GM21390 (cell line): ENCODE measurements around the gene ITGB3BP.
"Not testable (repeated sequence)": the region's sequence is repeated elsewhere in the genome, so short reads cannot be mapped to it uniquely, and the experiment has no call there.

Experiments
- ATAC-seq: cut with Tn5 transposase; IDR thresholded peaks from one replicate; pipeline ENCODE4 v1.9.1; 2021; ENCODE audit not compliant: unreplicated experiment

ITGB3BP gene, protein sequence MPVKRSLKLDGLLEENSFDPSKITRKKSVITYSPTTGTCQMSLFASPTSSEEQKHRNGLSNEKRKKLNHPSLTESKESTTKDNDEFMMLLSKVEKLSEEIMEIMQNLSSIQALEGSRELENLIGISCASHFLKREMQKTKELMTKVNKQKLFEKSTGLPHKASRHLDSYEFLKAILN

GRCh38 chr1:63522891-63523728 is at the start of gene ITGB3BP, which contains the start of gene EFCAB7:
ITGB3BP (minus strand) TSS chr1:63523225; CDS start chr1:63523133, 92 bp downstream.
EFCAB7 (plus strand) TSS chr1:63523525; CDS start chr1:63525573, 2,048 bp downstream.
- ATAC-seq, result peak; percentile 86

- not testable (repeated sequence) for ATAC-seq
Measured at GRCh38 chr1:63572686-63573085, 49.7 kb upstream of the ITGB3BP start.

- ATAC-seq, result no peak
Measured at GRCh38 chr1:63569640-63570316, 46.8 kb upstream of the ITGB3BP start.

DNA sequence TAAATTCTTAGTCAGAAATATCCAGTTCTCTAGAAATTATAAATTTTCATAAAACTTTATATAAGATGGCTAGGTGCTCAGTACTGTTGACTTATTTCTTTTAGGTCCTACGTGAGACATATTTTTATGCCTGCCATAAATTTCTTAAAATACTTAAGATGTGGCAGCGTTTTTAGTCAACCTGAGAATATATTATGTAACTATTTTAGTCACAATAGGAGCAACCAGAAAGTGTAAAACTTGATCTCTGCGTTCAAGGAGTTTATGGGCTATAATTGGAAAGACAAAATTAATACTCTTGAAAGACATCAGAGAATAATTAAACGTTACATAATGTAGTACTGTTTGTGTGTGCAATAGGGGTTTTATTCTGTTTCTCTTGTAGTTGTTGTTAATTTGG is 46.0 kb upstream of the ITGB3BP start:
- ATAC-seq, result no peak

DNA sequence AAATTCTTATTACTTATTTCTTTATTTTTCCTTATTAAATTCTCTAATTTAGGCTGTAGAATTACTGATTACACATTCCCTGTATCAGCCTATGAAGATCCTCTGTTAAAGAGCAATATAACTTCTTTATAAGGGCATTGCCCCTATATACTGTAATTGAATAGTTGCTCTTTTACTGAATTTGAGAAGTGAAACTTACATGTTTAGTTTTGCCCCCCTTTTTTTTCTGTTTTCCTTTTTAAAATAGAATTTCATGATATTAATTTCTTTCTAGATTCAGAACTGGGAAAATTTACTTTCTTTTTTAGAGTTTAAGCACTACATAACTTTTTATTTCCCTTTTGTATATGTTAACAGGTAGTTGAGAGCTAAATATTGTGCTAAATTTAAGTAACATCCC is 40.7 kb upstream of the ITGB3BP start:
- ATAC-seq, result no peak

GRCh38 chr1:63559357-63559756 is 36.3 kb upstream of the ITGB3BP start:
- no peak for ATAC-seq

DNA sequence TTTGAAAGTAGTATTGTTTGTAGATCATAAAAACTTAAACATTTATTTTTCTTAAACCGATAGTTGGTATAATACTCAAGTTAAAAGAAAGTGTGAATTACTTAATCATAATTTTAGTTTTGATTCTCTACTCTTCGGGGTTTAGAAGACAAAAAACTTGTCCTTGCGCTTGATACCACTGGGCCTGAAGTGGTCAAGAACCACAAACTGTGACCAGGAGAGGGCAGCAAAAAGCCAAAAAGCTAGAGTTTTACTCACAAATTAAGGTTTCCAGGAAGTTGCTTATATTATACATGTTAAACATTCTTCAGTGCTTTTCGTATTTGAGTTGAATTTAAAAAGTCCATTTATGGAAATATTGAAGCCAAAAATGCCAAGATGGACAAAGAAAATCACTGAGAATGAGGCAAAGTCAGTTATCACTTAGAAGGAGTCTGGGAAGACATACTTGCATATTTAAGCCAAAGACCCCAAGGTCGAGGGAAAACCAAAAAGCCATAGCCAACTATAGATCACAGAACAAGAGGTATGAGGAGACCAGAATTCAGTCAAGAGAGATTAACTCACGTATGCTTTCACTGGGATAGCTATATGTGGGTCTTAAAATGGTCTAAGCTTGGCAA is 34.5 kb upstream of the ITGB3BP start:
- ATAC-seq, result no peak

DNA sequence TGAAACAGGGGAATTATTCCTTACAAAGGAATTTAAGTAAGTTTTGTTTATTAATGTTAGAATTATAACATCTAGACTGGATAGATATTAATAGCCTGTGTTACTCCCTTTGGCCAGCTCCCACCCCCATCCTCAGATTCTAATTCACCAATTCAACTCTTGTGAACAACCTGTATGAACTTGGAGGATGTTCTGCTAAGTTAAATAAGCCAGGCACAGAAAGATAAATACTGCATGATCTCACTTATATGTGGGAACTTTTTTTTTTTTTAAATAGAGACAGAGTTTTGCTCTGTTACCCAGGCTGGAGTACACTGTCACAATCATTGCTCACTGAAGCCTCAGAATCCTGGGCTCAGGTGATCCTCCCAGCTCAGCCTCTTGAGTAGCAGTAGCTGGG is 32.5 kb upstream of the ITGB3BP start:
- ATAC-seq, result no peak

GRCh38 chr1:63548877-63549276 is 25.9 kb upstream of the ITGB3BP start:
- ATAC-seq, result no peak

DNA sequence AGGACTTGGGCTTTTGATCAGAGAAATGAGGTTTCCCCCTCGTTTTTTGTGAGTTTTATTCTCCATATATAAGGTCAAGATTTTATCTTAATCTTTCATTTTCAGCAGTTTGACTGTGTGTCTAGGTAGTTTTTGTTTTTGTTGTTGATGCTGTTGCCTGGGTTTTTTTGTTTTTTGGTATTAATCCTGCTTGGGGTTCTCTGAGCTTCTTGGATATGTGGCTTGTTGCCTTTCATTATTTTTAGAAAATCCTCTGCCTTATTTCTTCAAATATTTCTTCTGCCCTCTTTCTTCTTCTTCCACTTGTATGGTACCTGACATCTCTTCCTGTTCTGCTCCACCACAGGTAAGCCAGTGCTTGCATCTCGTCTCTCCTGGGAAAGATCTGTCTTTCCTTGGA is 25.3 kb upstream of the ITGB3BP start:
- no peak for ATAC-seq

GRCh38 chr1:63547621-63548294 is 24.7 kb upstream of the ITGB3BP start:
- no peak for ATAC-seq

- ATAC-seq, result no peak
Measured at GRCh38 chr1:63545780-63546179, 22.8 kb upstream of the ITGB3BP start.

DNA sequence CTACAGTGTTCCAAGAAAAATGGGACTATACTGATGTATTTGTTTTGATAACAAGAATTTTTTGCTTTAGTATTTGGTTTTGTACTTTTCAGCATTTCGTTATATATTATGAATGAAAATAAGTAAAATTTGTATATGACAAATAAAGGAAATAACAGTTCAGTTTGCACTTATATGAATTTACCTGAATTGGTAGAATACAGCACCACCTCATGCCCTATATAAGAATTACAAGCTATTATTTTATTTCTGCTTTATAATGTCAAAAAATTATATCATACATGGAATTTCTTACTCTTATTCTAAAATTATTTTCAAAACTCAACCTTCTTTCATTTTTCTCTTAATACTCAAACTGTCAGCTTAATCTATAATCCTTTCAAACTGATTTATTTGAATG is 14.9 kb upstream of the ITGB3BP start:
- ATAC-seq, result no peak

DNA sequence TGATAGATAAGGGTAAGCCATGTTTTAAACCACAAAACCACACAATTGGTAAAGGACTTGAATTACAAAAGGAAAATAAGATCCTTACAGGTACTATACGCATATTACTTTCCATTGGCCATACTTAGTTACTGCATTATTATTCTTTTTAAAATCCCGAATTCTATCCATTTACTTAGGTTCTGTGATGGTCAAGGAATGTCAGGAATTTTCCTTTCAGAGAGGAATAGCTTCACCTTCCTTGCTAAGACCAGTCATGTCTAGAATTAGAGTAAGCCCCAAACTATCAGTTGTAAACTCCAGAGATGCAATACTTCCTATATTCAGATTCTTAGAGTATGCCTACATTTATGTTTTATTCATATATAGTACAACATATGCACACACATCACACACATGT is 14.0 kb upstream of the ITGB3BP start:
- no peak for ATAC-seq

DNA sequence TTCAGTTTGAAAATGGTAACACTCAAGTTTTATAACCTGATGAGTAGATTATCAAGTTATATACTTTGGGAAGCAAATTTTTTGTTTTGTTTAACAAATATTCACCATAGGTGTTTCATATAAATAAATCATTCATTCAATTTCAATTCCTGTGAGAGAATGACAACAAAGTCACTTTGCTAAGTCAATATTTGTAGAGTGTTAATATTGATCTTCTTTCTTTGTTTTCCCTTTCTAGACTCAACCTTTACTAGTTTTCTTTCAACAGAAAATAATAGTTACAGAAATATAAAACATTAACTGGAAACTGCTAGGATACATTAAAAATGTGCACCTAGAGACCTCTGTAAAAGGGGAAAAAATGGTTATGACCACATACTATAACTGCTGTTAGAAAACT is 11.4 kb upstream of the ITGB3BP start:
- ATAC-seq, result no peak

GRCh38 chr1:63533931-63534330 is 10.9 kb upstream of the ITGB3BP start:
- ATAC-seq, result no peak

- ATAC-seq, result no peak
Measured at GRCh38 chr1:63532727-63533126, 9.7 kb upstream of the ITGB3BP start.

- ATAC-seq, result no peak
Measured at GRCh38 chr1:63524201-63524600, 1.2 kb upstream of the ITGB3BP start.

GRCh38 chr1:63523738-63524137 is 713 bp upstream of the ITGB3BP start:
- peak; percentile 15 for ATAC-seq

DNA sequence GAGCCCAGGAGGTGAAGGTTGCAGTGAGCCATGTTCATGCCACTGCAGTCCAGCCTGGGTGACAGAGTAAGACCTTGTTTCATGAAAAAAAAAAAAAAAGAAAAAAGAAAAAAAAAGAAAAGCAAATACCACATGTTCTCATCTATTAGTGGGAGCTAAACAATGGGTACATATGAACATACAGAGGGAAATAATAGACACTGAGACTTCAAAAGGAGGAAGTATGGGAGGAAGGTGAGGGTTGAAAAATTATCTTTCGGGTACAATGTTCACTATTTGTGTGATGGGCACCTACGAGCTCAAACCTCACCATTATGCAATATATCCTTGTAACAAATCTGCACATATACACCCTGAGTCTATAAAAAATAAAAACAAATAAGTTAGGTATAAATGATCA is 6.4 kb downstream of the ITGB3BP start:
- no peak for ATAC-seq

- ATAC-seq, result no peak
Measured at GRCh38 chr1:63512584-63512983, 10.4 kb downstream of the ITGB3BP start.
